ENCODE results near the gene NHLH1.

NHLH1 gene

GRCh38 chr1:160414881-160415280, 48.0 kb downstream of the NHLH1 start:
- DNase-seq, result no peak

- no peak for DNase-seq
Measured at GRCh38 chr1:160415696-160416290, 48.9 kb downstream of the NHLH1 start.

- no peak for DNase-seq
Measured at GRCh38 chr1:160416369-160416768, 49.5 kb downstream of the NHLH1 start.

GRCh38 chr1:160418483-160418882, 51.6 kb downstream of the NHLH1 start:
- DNase-seq, result no peak

- no peak for DNase-seq
Measured at GRCh38 chr1:160419150-160419837, 52.4 kb downstream of the NHLH1 start.

- DNase-seq, result no peak
Measured at GRCh38 chr1:160419838-160420169, 52.9 kb downstream of the NHLH1 start.

GRCh38 chr1:160420881-160421842, 54.3 kb downstream of the NHLH1 start:
- no peak for DNase-seq

GRCh38 chr1:160421881-160422280, 55.0 kb downstream of the NHLH1 start:
- no peak for DNase-seq
